Stimulated activated CD4-positive, alpha-beta T cell treated with anti-CD3 and anti-CD28 coated beads, Interleukin-15, amount 100 ng/mL, for 24 hours (primary cell): Measurements from ENCODE around the gene TNS2.

Source experiments
- DNase-seq: peaks from one replicate; pipeline ENCODE4 v3.0.0-alpha.2; 2020

TNS2 gene

GRCh38 chr12:53113951-53114350, 64.1 kb downstream of the TNS2 start:
- DNase-seq, result no peak
